T-helper 2 cell treated with Interferon-gamma antibody and Interleukin-4, amounts not matched to agents 5 μg/mL and 100 μg/mL, for 36 hours (primary cell): ENCODE results near the gene TCF7L1.

ENCODE experiments used
- DNase-seq: peaks from one replicate; pipeline ENCODE4 v3.0.0; 2021; ENCODE audit warnings: low spot score
- H3K27ac Mint-ChIP-seq: one replicate; pipeline ENCODE4 v1.8.0; 2021; ENCODE audit warnings: mild to moderate bottlenecking, mixed read lengths
- H3K27me3 Mint-ChIP-seq: one replicate; pipeline ENCODE4 v1.8.0; 2021; ENCODE audit warnings: low read depth, mixed read lengths
- H3K36me3 Mint-ChIP-seq: one replicate; pipeline ENCODE4 v1.8.0; 2021; ENCODE audit warnings: low read depth, mixed read lengths
- H3K4me1 Mint-ChIP-seq: one replicate; pipeline ENCODE4 v1.8.0; 2021; ENCODE audit warnings: low read depth, mixed read lengths
- H3K4me3 Mint-ChIP-seq: one replicate; pipeline ENCODE4 v1.8.0; 2022; ENCODE audit warnings: mild to moderate bottlenecking, moderate library complexity, mixed read lengths
- H3K9me3 Mint-ChIP-seq: one replicate; pipeline ENCODE4 v1.8.0; 2021; ENCODE audit warnings: mixed read lengths

The TCF7L1 gene

GRCh38 chr2:85177031-85177824 is 44.0 kb downstream of the TCF7L1 start:
- no peaks in the 10 kb centered on the region for H3K4me1 Mint-ChIP-seq
- H3K36me3 Mint-ChIP-seq, result no peaks in the 10 kb centered on the region
- no peaks in the 10 kb centered on the region for H3K9me3 Mint-ChIP-seq
- no peak overlapping the region for H3K4me3 Mint-ChIP-seq
- no peak for DNase-seq
- H3K27me3 Mint-ChIP-seq, result peaks cover 4% of the 10 kb centered on the region
- no peak overlapping the region for H3K27ac Mint-ChIP-seq

GRCh38 chr2:85178154-85178553 is 45.0 kb downstream of the TCF7L1 start:
- no peak for DNase-seq
- peaks cover 4% of the 10 kb centered on the region for H3K27me3 Mint-ChIP-seq
- H3K27ac Mint-ChIP-seq, result no peak overlapping the region
- no peak overlapping the region for H3K4me3 Mint-ChIP-seq
- H3K4me1 Mint-ChIP-seq, result no peaks in the 10 kb centered on the region
- no peaks in the 10 kb centered on the region for H3K36me3 Mint-ChIP-seq
- no peaks in the 10 kb centered on the region for H3K9me3 Mint-ChIP-seq

GRCh38 chr2:85178980-85179411 is 45.8 kb downstream of the TCF7L1 start:
- Mint-ChIP-seq H3K4me3 (no peak overlapping the region), H3K9me3 (no peaks in the 10 kb centered on the region), H3K36me3 (no peaks in the 10 kb centered on the region), H3K4me1 (no peaks in the 10 kb centered on the region), H3K27ac (no peak overlapping the region), H3K27me3 (peaks cover 4% of the 10 kb centered on the region)
- DNase-seq, result no peak

GRCh38 chr2:85179541-85179940 is 46.3 kb downstream of the TCF7L1 start:
- peaks cover 4% of the 10 kb centered on the region for H3K27me3 Mint-ChIP-seq
- DNase-seq, result no peak
- H3K9me3 Mint-ChIP-seq, result no peaks in the 10 kb centered on the region
- H3K27ac Mint-ChIP-seq, result no peak overlapping the region
- H3K4me3 Mint-ChIP-seq, result no peak overlapping the region
- no peaks in the 10 kb centered on the region for H3K36me3 Mint-ChIP-seq
- no peaks in the 10 kb centered on the region for H3K4me1 Mint-ChIP-seq

- DNase-seq, result no peak
- H3K9me3 Mint-ChIP-seq, result no peaks in the 10 kb centered on the region
- H3K4me1 Mint-ChIP-seq, result peaks cover 2% of the 10 kb centered on the region
- H3K36me3 Mint-ChIP-seq, result no peaks in the 10 kb centered on the region
- H3K4me3 Mint-ChIP-seq, result no peak overlapping the region
- no peak overlapping the region for H3K27ac Mint-ChIP-seq
- H3K27me3 Mint-ChIP-seq, result peaks cover 4% of the 10 kb centered on the region
These were observed 47.3 kb downstream of the TCF7L1 start for GRCh38 chr2:85180322-85181133.

GRCh38 chr2:85181134-85181631 is 48.0 kb downstream of the TCF7L1 start:
- DNase-seq, result no peak
- H3K4me3 Mint-ChIP-seq, result no peak overlapping the region

GRCh38 chr2:85181844-85182456 is 48.8 kb downstream of the TCF7L1 start:
- peaks cover 3% of the 10 kb centered on the region for H3K4me1 Mint-ChIP-seq
- no peaks in the 10 kb centered on the region for H3K27me3 Mint-ChIP-seq
- H3K4me3 Mint-ChIP-seq, result no peak overlapping the region
- DNase-seq, result no peak
- no peaks in the 10 kb centered on the region for H3K36me3 Mint-ChIP-seq
- no peak overlapping the region for H3K27ac Mint-ChIP-seq
- H3K9me3 Mint-ChIP-seq, result no peaks in the 10 kb centered on the region

More at GRCh38 chr2:85181134-85181631, 48.0 kb downstream of the TCF7L1 start:
- H3K9me3 Mint-ChIP-seq, result no peaks in the 10 kb centered on the region
- H3K27me3 Mint-ChIP-seq, result no peaks in the 10 kb centered on the region
- no peaks in the 10 kb centered on the region for H3K36me3 Mint-ChIP-seq
- peaks cover 3% of the 10 kb centered on the region for H3K4me1 Mint-ChIP-seq
- H3K27ac Mint-ChIP-seq, result no peak overlapping the region

- H3K27me3 Mint-ChIP-seq, result peaks cover 3% of the 10 kb centered on the region
- no peak overlapping the region for H3K27ac Mint-ChIP-seq
- no peak overlapping the region for H3K4me3 Mint-ChIP-seq
- no peaks in the 10 kb centered on the region for H3K9me3 Mint-ChIP-seq
- no peaks in the 10 kb centered on the region for H3K36me3 Mint-ChIP-seq
- DNase-seq, result no peak
- H3K4me1 Mint-ChIP-seq, result peaks cover 3% of the 10 kb centered on the region
These were observed 49.9 kb downstream of the TCF7L1 start for GRCh38 chr2:85183076-85183475.

GRCh38 chr2:85183479-85183878 is 50.3 kb downstream of the TCF7L1 start:
- DNase-seq, result no peak
- Mint-ChIP-seq H3K36me3 (no peaks in the 10 kb centered on the region), H3K27ac (no peak overlapping the region), H3K9me3 (no peaks in the 10 kb centered on the region), H3K4me3 (no peak overlapping the region), H3K27me3 (peaks cover 3% of the 10 kb centered on the region), H3K4me1 (peaks cover 3% of the 10 kb centered on the region)

- Mint-ChIP-seq H3K27ac (no peak overlapping the region), H3K36me3 (no peaks in the 10 kb centered on the region), H3K4me3 (no peak overlapping the region), H3K9me3 (no peaks in the 10 kb centered on the region), H3K27me3 (peaks cover 3% of the 10 kb centered on the region), H3K4me1 (peaks cover 3% of the 10 kb centered on the region)
- DNase-seq, result no peak
These were observed 51.0 kb downstream of the TCF7L1 start for GRCh38 chr2:85184231-85184630.

- peaks cover 3% of the 10 kb centered on the region for H3K4me1 Mint-ChIP-seq
- no peak overlapping the region for H3K4me3 Mint-ChIP-seq
- H3K27ac Mint-ChIP-seq, result no peak overlapping the region
- no peaks in the 10 kb centered on the region for H3K36me3 Mint-ChIP-seq
- peaks cover 3% of the 10 kb centered on the region for H3K27me3 Mint-ChIP-seq
- H3K9me3 Mint-ChIP-seq, result no peaks in the 10 kb centered on the region
- no peak for DNase-seq
These were observed 51.8 kb downstream of the TCF7L1 start for GRCh38 chr2:85184990-85185389.

- H3K27me3 Mint-ChIP-seq, result peaks cover 3% of the 10 kb centered on the region
- H3K27ac Mint-ChIP-seq, result no peak overlapping the region
- H3K36me3 Mint-ChIP-seq, result no peaks in the 10 kb centered on the region
- no peak overlapping the region for H3K4me3 Mint-ChIP-seq
- peaks cover 3% of the 10 kb centered on the region for H3K4me1 Mint-ChIP-seq
- DNase-seq, result no peak
- H3K9me3 Mint-ChIP-seq, result no peaks in the 10 kb centered on the region
These were observed 52.3 kb downstream of the TCF7L1 start for GRCh38 chr2:85185431-85185940.

- no peak for DNase-seq
- H3K27ac Mint-ChIP-seq, result no peak overlapping the region
- no peaks in the 10 kb centered on the region for H3K9me3 Mint-ChIP-seq
- no peaks in the 10 kb centered on the region for H3K36me3 Mint-ChIP-seq
- no peak overlapping the region for H3K4me3 Mint-ChIP-seq
- H3K27me3 Mint-ChIP-seq, result peaks cover 3% of the 10 kb centered on the region
- H3K4me1 Mint-ChIP-seq, result peaks cover 3% of the 10 kb centered on the region
These were observed 53.9 kb downstream of the TCF7L1 start for GRCh38 chr2:85187069-85187468.

- Mint-ChIP-seq H3K27me3 (peaks cover 3% of the 10 kb centered on the region), H3K4me3 (no peak overlapping the region), H3K27ac (no peak overlapping the region), H3K36me3 (no peaks in the 10 kb centered on the region), H3K4me1 (peaks cover 3% of the 10 kb centered on the region), H3K9me3 (no peaks in the 10 kb centered on the region)
- DNase-seq, result no peak
These were observed 55.7 kb downstream of the TCF7L1 start for GRCh38 chr2:85188852-85189251.
